Measurements from ENCODE around the gene ARID1B. TPM values are rescaled to one million over a fixed set of nuclear protein-coding genes. Genes with fewer than 3 reads are reported as not detected.

Gene ARID1B
- total and polyA plus RNA-seq, 2 donors (not counting 1 experiment from before 2014, with no cell fraction given), result 47.2 to 280 TPM

GRCh38 chr6:156809034-156809433, 31.9 kb downstream of the ARID1B start:
- ATAC-seq (ENCODE audit: low read depth) (peak; percentile 79), DNase-seq (peak; percentile 63)
- H3K4me1 ChIP-seq (ENCODE audit: control insufficient read depth in 2 of 2, insufficient read depth in 2 of 2, low read length in 2 of 2), result peaks cover 59 to 62% of the 10 kb centered on the region in 2 donors
- 0% methylated on average over 1 of the region's 4 CpGs for WGBS (ENCODE audit: insufficient coverage)
- H3K9ac ChIP-seq (ENCODE audit: low read length), result peak overlapping the region; percentile 14
- no peak overlapping the region for H2AFZ ChIP-seq (ENCODE audit: insufficient read depth, low read depth, low read length, poor library complexity, severe bottlenecking)
- H3K27me3 ChIP-seq (replicated peaks in 1 of 4; ENCODE audit: control extremely low read depth in 1 of 4, control insufficient read depth in 3 of 4, insufficient read depth in 4 of 4, low read length in 3 of 4), result no peaks in the 10 kb centered on the region
- peaks cover 100% of the 10 kb centered on the region for H3K79me2 ChIP-seq (ENCODE audit: control insufficient read depth, insufficient read depth, low read length)
- TF ChIP-seq CTCF (IDR thresholded peaks at IDR 0.05), result no peak
- intact Hi-C loops (cut with micrococcal nuclease), result loop anchor here (2.0 to 5.0 kb wide), 2 partner anchors 14 to 33 kb away; no protein-coding TSS in a partner anchor
- peak overlapping the region; percentile 32 to 48 for H3K27ac ChIP-seq (ENCODE audit: low read length in 2 of 2)
- ChIA-PET POLR2A (interaction anchor here (0.6 kb wide), 1 partner anchor 13 kb away, joined by 7 read pairs; no protein-coding TSS in a partner anchor), CTCF (interaction anchor here (0.8 kb wide), 1 partner anchor 111 kb away, joined by 3 read pairs; no protein-coding TSS in a partner anchor)
- no peaks in the 10 kb centered on the region for H3K9me3 Mint-ChIP-seq (ENCODE audit: insufficient read depth)
- H3K36me3 ChIP-seq (replicated peaks in 1 of 2; ENCODE audit: control extremely low read depth in 1 of 2, control insufficient read depth in 1 of 2, extremely low read depth in 1 of 2, insufficient read depth in 2 of 2, low read length in 1 of 2), result peaks cover 0 to 9% of the 10 kb centered on the region in 2 experiments
- H3K9me3 ChIP-seq (ENCODE audit: control extremely low read depth in 1 of 3, control insufficient read depth in 2 of 3, insufficient read depth in 1 of 3, low read length in 2 of 3), result peaks cover 0 to 8% (median 7%) of the 10 kb centered on the region in 3 donors
- H3K4me3 Mint-ChIP-seq, result peak overlapping the region; percentile 33
- H3K4me2 ChIP-seq (replicated peaks; ENCODE audit: low read depth, low read length, poor library complexity, severe bottlenecking), result peak overlapping the region; percentile 41
- peaks cover 89% of the 10 kb centered on the region for H4K20me1 ChIP-seq (ENCODE audit: control insufficient read depth, insufficient read depth, low read length, poor library complexity, severe bottlenecking)
- H3K27me3 Mint-ChIP-seq, result no peaks in the 10 kb centered on the region
- H3K4me1 Mint-ChIP-seq, result peaks cover 80% of the 10 kb centered on the region
- H3K27ac Mint-ChIP-seq, result peak overlapping the region; percentile 64
- H3K4me3 ChIP-seq (ENCODE audit: control extremely low read depth in 1 of 5, extremely low read depth in 1 of 5, insufficient read depth in 1 of 5, low read depth in 2 of 5, low read length in 4 of 5), result no peak overlapping the region

- H3K27me3 ChIP-seq (replicated peaks in 1 of 4; ENCODE audit: control extremely low read depth in 1 of 4, control insufficient read depth in 3 of 4, insufficient read depth in 4 of 4, low read length in 3 of 4), result no peaks in the 10 kb centered on the region
- H3K4me3 Mint-ChIP-seq, result peak overlapping the region; percentile 64
- TF ChIP-seq CTCF (IDR thresholded peaks at IDR 0.05) (no peak), EZH2 (IDR thresholded peaks at IDR 0.05; ENCODE audit: borderline replicate concordance, insufficient read depth, low read depth, low read length, poor library complexity, severe bottlenecking) (no peak)
- peaks cover 81% of the 10 kb centered on the region for H3K4me1 Mint-ChIP-seq
- no peak overlapping the region for H2AFZ ChIP-seq (ENCODE audit: insufficient read depth, low read depth, low read length, poor library complexity, severe bottlenecking)
- H3K9ac ChIP-seq (ENCODE audit: low read length), result peak overlapping the region; percentile 14
- H3K4me3 ChIP-seq (ENCODE audit: control extremely low read depth in 1 of 5, extremely low read depth in 1 of 5, insufficient read depth in 1 of 5, low read depth in 2 of 5, low read length in 4 of 5), result no peak overlapping the region
- intact Hi-C loops (cut with micrococcal nuclease), result loop anchor here (2.0 to 5.0 kb wide), 2 partner anchors 15 to 33 kb away; no protein-coding TSS in a partner anchor
- peaks cover 0 to 7% (median 4%) of the 10 kb centered on the region in 3 donors for H3K9me3 ChIP-seq (ENCODE audit: control extremely low read depth in 1 of 3, control insufficient read depth in 2 of 3, insufficient read depth in 1 of 3, low read length in 2 of 3)
- H3K27ac Mint-ChIP-seq, result peak overlapping the region; percentile 75
- peaks cover 100% of the 10 kb centered on the region for H3K79me2 ChIP-seq (ENCODE audit: control insufficient read depth, insufficient read depth, low read length)
- 92% methylated on average over 1 of the region's 2 CpGs for WGBS (ENCODE audit: insufficient coverage)
- no peak for ATAC-seq (ENCODE audit: low read depth)
- no peak for DNase-seq
- ChIA-PET POLR2A (interaction anchor here (0.6 to 0.7 kb wide), 2 partner anchors 13 to 15 kb away, joined by 7 to 9 read pairs; no protein-coding TSS in a partner anchor), CTCF (interaction anchor here (0.8 kb wide), 1 partner anchor 110 kb away, joined by 3 read pairs; no protein-coding TSS in a partner anchor)
- no peaks in the 10 kb centered on the region for H3K27me3 Mint-ChIP-seq
- no peaks in the 10 kb centered on the region for H3K9me3 Mint-ChIP-seq (ENCODE audit: insufficient read depth)
- H3K27ac ChIP-seq (ENCODE audit: low read length in 2 of 2), result peak overlapping the region; percentile 32 to 48
- peak overlapping the region; percentile 41 for H3K4me2 ChIP-seq (replicated peaks; ENCODE audit: low read depth, low read length, poor library complexity, severe bottlenecking)
- H4K20me1 ChIP-seq (ENCODE audit: control insufficient read depth, insufficient read depth, low read length, poor library complexity, severe bottlenecking), result peaks cover 89% of the 10 kb centered on the region
- peaks cover 0 to 9% of the 10 kb centered on the region in 2 experiments for H3K36me3 ChIP-seq (replicated peaks in 1 of 2; ENCODE audit: control extremely low read depth in 1 of 2, control insufficient read depth in 1 of 2, extremely low read depth in 1 of 2, insufficient read depth in 2 of 2, low read length in 1 of 2)
- H3K4me1 ChIP-seq (ENCODE audit: control insufficient read depth in 2 of 2, insufficient read depth in 2 of 2, low read length in 2 of 2), result peaks cover 57 to 67% of the 10 kb centered on the region in 2 donors
Observed at GRCh38 chr6:156809446-156810178, 32.4 kb downstream of the ARID1B start.
